SK-N-SH (cell line): ENCODE data around the gene KIAA0513. TPM values are rescaled to one million over a fixed set of nuclear protein-coding genes. Genes with fewer than 3 reads are reported as not detected.

Source experiments
- CTCF ChIA-PET: fragments of 300-600, 350-600 bp; formaldehyde crosslinking; extraction: SDS; loops from one replicate; lab custom pipeline; 2021; lab: Yijun Ruan, JAX
- POLR2A ChIA-PET: fragments of 350-600 bp; sonication (Branson Sonifier 250); formaldehyde crosslinking; extraction: SDS; loops from one replicate; lab custom pipeline; 2020; ENCODE audit warnings: antibody characterized with exemption, inconsistent platforms; lab: Yijun Ruan, JAX
- DNase-seq: peaks from one replicate; pipeline ENCODE4 v3.0.0; 2012
- H2AFZ ChIP-seq: fragments of 200-600 bp; sonication (generic); 2 replicates; pipeline ENCODE4 v1.8.1; 2016; ENCODE audit warnings: antibody characterized with exemption, mild to moderate bottlenecking, low read depth
- H3F3A ChIP-seq: fragments of 200-600 bp; sonication (generic); replicated peaks from 2 replicates; pipeline ENCODE3; 2016; ENCODE audit warnings: antibody characterized with exemption, mild to moderate bottlenecking; ENCODE audit not compliant: insufficient read depth
- H3K27ac ChIP-seq, 2 experiments: fragments of 200-500 bp in 1 of 2; fragments of 200-600 bp in 1 of 2; sonication (Bioruptor generic) in 1 of 2; sonication (generic), shearing (Covaris generic) in 1 of 2; 2 replicates each; pipeline versions ENCODE4 v1.5.1 to v1.6.1; 2014 to 2016; ENCODE audit warnings: low read depth in 2 of 2, inconsistent platforms in 1 of 2, low read length in 1 of 2, mild to moderate bottlenecking in 1 of 2, mixed read lengths in 1 of 2
- H3K27me3 ChIP-seq: fragments of 200-600 bp; sonication (generic), shearing (Covaris generic); 2 replicates; pipeline ENCODE4 v1.6.1; 2016; ENCODE audit warnings: mixed run types; ENCODE audit not compliant: insufficient read depth
- H3K36me3 ChIP-seq, 2 experiments: fragments of 200-500 bp in 1 of 2; fragments of 200-600 bp in 1 of 2; sonication (Bioruptor generic) in 1 of 2; sonication (generic) in 1 of 2; replicated peaks in 1 of 2; 2 replicates each; pipeline versions ENCODE3 to v1.5.1; 2014 to 2016; ENCODE audit warnings: low read length in 1 of 2, mild to moderate bottlenecking in 1 of 2; ENCODE audit not compliant: insufficient read depth in 2 of 2, control insufficient read depth in 1 of 2
- H3K4me1 ChIP-seq, 2 experiments: fragments of 200-500 bp in 1 of 2; fragments of 200-600 bp in 1 of 2; sonication (Bioruptor generic) in 1 of 2; sonication (generic), shearing (Covaris generic) in 1 of 2; 2 replicates each; pipeline versions ENCODE4 v1.5.1 to v1.6.1; 2014 to 2016; ENCODE audit warnings: low read depth in 1 of 2, low read length in 1 of 2, mixed run types in 1 of 2; ENCODE audit not compliant: insufficient read depth in 2 of 2, control insufficient read depth in 1 of 2
- H3K4me2 ChIP-seq: fragments of 200-600 bp; sonication (generic), shearing (Covaris generic); 2 replicates; pipeline ENCODE4 v1.6.1; 2017; ENCODE audit warnings: mixed run types
- H3K4me3 ChIP-seq, 2 experiments: fragments of 200-500 bp in 1 of 2; fragments of 200-600 bp in 1 of 2; sonication (Bioruptor generic) in 1 of 2; sonication (generic), shearing (Covaris generic) in 1 of 2; 2 replicates each; pipeline versions ENCODE4 v1.5.1 to v1.8.1; 2014 to 2016; ENCODE audit warnings: low read depth in 2 of 2, inconsistent platforms in 1 of 2, low read length in 1 of 2, mild to moderate bottlenecking in 1 of 2, mixed read lengths in 1 of 2, moderate library complexity in 1 of 2
- H3K79me2 ChIP-seq: fragments of 200-600 bp; sonication (generic); 2 replicates; pipeline ENCODE4 v1.8.1; 2017; ENCODE audit warnings: mild to moderate bottlenecking; ENCODE audit not compliant: insufficient read depth
- H3K9ac ChIP-seq: fragments of 200-600 bp; sonication (generic); 2 replicates; pipeline ENCODE4 v1.6.1; 2017; ENCODE audit warnings: mixed run types
- H3K9me2 ChIP-seq: fragments of 200-600 bp; sonication (generic); 2 replicates; pipeline ENCODE4 v1.6.1; 2017; ENCODE audit warnings: mixed run types
- H3K9me3 ChIP-seq: fragments of 200-600 bp; sonication (generic); 2 replicates; pipeline ENCODE4 v1.6.1; 2017; ENCODE audit warnings: mixed run types, mild to moderate bottlenecking, moderate library complexity
- H4K20me1 ChIP-seq: fragments of 200-600 bp; sonication (generic); 2 replicates; pipeline ENCODE4 v1.6.1; 2017; ENCODE audit warnings: mild to moderate bottlenecking, mixed run types; ENCODE audit not compliant: insufficient read depth
- EZH2phosphoT487 ChIP-seq: fragments of 200-600 bp; sonication (generic); IDR thresholded peaks from 2 replicates; pipeline ENCODE4 v1.6.1; 2017; ENCODE audit warnings: low read depth, mixed run types, mild to moderate bottlenecking, antibody characterized with exemption, moderate library complexity, borderline replicate concordance
- FOXJ3 ChIP-seq: sonication (generic); formaldehyde crosslinking; IDR thresholded peaks from 2 replicates; pipeline ENCODE4 v1.5.1; 2020; ENCODE audit warnings: mild to moderate bottlenecking, missing genetic modification reagents
- MAX ChIP-seq: IDR thresholded peaks from 2 replicates; pipeline ENCODE4 v1.4.0; 2012; ENCODE audit warnings: low read depth
- MXI1 ChIP-seq: IDR thresholded peaks from 2 replicates; pipeline ENCODE4 v1.6.1; 2012; ENCODE audit warnings: mild to moderate bottlenecking, low read depth, low read length, improper control_type of control experiment
- REST ChIP-seq: IDR thresholded peaks from 2 replicates; pipeline ENCODE4 v1.6.1; 2012; ENCODE audit warnings: mild to moderate bottlenecking, low read depth, low read length, moderate library complexity
- RXRA ChIP-seq: IDR thresholded peaks from 2 replicates; pipeline ENCODE4 v1.4.0; 2012; ENCODE audit warnings: low read depth, mild to moderate bottlenecking, borderline replicate concordance
- SIN3A ChIP-seq: IDR thresholded peaks from 2 replicates; pipeline ENCODE4 v1.6.1; 2012; ENCODE audit warnings: low read depth, mild to moderate bottlenecking, low read length, moderate library complexity, borderline replicate concordance
- SMC3 ChIP-seq: IDR thresholded peaks from 2 replicates; pipeline ENCODE4 v1.6.1; 2012; ENCODE audit warnings: low read depth, low read length, improper control_type of control experiment
- TAF1 ChIP-seq: IDR thresholded peaks from 2 replicates; pipeline ENCODE4 v1.6.1; 2012; ENCODE audit warnings: low read depth, mild to moderate bottlenecking, low read length, moderate library complexity, borderline replicate concordance
- TCF12 ChIP-seq: IDR thresholded peaks from 2 replicates; pipeline ENCODE4 v1.4.0; 2012
- ZBTB33 ChIP-seq: IDR thresholded peaks from 2 replicates; pipeline ENCODE4 v1.4.0; 2012; ENCODE audit warnings: low read depth, borderline replicate concordance
- WGBS: methylation state at CpG from one replicate; pipeline ENCODE4 v1.1.6; 2017; ENCODE audit warnings: low lambda C conversion rate; 5-methylcytosine and 5-hydroxymethylcytosine counted together
- polyA plus RNA-seq, 3 experiments: library from polyadenylated mRNA; depleted of rRNA; stranded (reverse); fragments of >200 nt; gene quantifications; 2 replicates each; pipeline ENCODE4 v1.2.3, GENCODE V29; 2012

KIAA0513 gene
- polyA plus RNA-seq, 1 of the 3 experiments (the other 2 are of a cell fraction), result 6.5 TPM

GRCh38 chr16:85046472-85046916, 18.9 kb downstream of the KIAA0513 start:
- no peak overlapping the region for H3K9ac ChIP-seq
- no peaks in the 10 kb centered on the region for H3K9me3 ChIP-seq
- WGBS, result 90% methylated on average over 8 of the region's 8 CpGs
- no peak overlapping the region for H3K27ac ChIP-seq
- no peaks in the 10 kb centered on the region for H3K36me3 ChIP-seq
- POLR2A ChIA-PET, result no interaction called here
- TF ChIP-seq ZBTB33 (no peak), SIN3A (no peak), TAF1 (no peak), TCF12 (no peak)
- TF ChIP-seq, all 33 proteins: peak for 0
- H3K9me2 ChIP-seq, result no peaks in the 10 kb centered on the region
- no peak overlapping the region for H2AFZ ChIP-seq
- H3K4me3 ChIP-seq, result no peak overlapping the region
- no peaks in the 10 kb centered on the region for H4K20me1 ChIP-seq
- no peak overlapping the region for H3K4me2 ChIP-seq
- no peaks in the 10 kb centered on the region for H3K79me2 ChIP-seq
- H3K27me3 ChIP-seq, result no peaks in the 10 kb centered on the region
- CTCF ChIA-PET, result interaction anchor here (0.7 to 1.4 kb wide), 5 partner anchors 13 to 309 kb away, joined by 3 to 5 read pairs (median 4); no protein-coding TSS in a partner anchor
- DNase-seq, result no peak
- H3K4me1 ChIP-seq, result peaks cover 0 to 8% of the 10 kb centered on the region in 2 experiments; a peak in 1 of 4 replicates
- H3F3A ChIP-seq, result no peaks in the 10 kb centered on the region

- no peak for TF ChIP-seq EZH2phosphoT487
- TF ChIP-seq REST, result no peak
- TF ChIP-seq FOXJ3 (CRISPR knock-in tag), result no peak
- no peak for TF ChIP-seq MXI1
- TF ChIP-seq RXRA, result no peak
- no peak for TF ChIP-seq SMC3
- no peak for TF ChIP-seq MAX
- CTCF ChIA-PET, result interaction anchor here (0.6 to 1.4 kb wide), 5 partner anchors 13 to 309 kb away, joined by 3 to 5 read pairs (median 4); no protein-coding TSS in a partner anchor
Observed at GRCh38 chr16:85046931-85047866, 19.6 kb downstream of the KIAA0513 start.

More at GRCh38 chr16:85046931-85047866, 19.6 kb downstream of the KIAA0513 start:
- Histone ChIP-seq H2AFZ (no peak overlapping the region), H3K27ac (no peak overlapping the region), H3K4me2 (no peak overlapping the region), H3K36me3 (no peaks in the 10 kb centered on the region), H3F3A (no peaks in the 10 kb centered on the region), H3K9me3 (no peaks in the 10 kb centered on the region), H3K9me2 (no peaks in the 10 kb centered on the region), H4K20me1 (no peaks in the 10 kb centered on the region), H3K4me3 (no peak overlapping the region), H3K27me3 (no peaks in the 10 kb centered on the region), H3K79me2 (no peaks in the 10 kb centered on the region), H3K9ac (no peak overlapping the region), H3K4me1 (peaks cover 0 to 8% of the 10 kb centered on the region in 2 experiments; a peak in 1 of 4 replicates)
- WGBS, result 82% methylated on average over 17 of the region's 20 CpGs
- DNase-seq, result no peak
- POLR2A ChIA-PET, result no interaction called here
